ENCODE results near the gene ARHGEF12.

ARHGEF12 gene

DNA sequence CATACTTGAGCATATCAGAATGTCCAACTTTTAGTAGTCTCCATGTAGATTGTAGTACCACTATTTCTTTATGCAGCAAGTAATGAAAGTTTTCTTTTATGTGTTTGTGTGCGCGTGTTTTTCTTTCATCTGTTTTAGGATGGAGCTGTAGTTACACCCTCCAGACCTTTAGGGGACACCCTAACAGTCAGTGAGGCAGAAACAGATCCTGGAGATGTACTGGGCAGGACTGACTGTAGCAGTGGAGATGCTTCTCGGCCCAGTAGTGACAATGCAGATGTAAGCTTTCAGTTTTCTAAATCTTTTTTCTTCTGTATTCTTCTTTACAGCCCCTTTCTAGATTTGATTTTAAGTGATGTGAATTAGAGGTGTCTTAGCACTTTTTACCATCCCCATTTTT is 95.4 kb downstream of the ARHGEF12 start:
- DNase-seq, result peak; percentile 57

DNA sequence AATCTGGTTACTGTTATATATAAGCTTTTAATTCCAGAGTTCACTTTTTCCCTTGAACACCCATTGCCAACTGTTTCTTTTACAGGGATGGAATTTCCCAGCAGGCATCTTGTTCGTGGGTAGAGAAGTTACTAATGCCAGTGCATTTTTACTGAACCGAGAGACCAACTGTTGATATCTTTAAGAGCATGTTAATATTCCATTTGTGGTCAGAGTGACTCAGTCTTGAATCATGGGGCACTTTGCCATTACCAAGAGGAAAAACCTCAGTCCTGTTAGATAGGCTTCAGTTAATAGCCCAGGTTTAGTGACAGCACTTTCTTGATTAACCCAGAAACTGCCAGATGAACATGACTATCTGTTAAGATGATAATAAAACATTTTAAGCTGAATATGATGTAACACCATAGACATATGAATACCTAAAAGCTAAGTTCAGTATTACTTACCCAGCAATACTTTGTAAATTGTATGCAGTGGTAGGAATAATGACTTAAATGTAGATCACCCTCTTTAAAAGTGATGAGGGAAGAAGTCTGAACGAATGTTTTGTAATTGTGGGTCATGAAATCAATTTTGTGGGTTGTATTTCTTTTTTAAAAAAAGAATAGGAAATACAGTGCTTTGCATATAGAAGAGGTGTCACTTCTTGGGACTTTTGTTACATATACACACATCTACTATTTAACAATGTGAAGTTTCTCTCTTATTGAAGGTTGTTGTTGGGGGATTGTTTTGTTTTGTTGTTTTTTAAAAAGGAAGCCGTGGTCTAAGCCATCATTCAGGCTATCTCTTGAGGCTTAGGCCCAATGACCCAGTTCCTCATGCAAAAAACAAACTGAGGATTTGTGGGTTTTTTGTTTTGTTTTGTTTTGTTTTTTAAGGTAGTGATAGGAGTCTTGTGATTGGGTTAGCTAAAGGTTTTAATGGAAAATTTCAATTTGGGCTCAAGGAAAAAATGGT is 96.1 kb downstream of the ARHGEF12 start:
- peak; percentile 91 for DNase-seq

DNA sequence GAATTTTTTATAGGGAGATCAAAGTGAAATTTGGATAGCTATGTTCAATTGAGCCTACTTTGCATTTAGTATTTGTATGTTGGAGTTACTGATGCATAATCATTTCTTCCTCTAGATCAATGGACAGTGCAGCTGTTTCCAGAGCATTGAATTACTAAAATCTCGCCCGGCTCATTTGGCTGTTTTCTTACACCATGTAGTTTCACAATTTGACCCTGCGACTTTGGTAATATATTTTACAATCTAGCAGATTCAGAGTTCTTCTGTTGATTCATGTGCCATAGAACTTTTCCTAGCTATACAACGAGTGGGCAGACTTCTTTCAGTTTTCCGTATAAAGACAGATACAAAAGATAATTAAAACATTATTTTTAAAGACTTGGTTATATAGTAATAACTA is 105.4 kb downstream of the ARHGEF12 start:
- DNase-seq, result no peak

DNA sequence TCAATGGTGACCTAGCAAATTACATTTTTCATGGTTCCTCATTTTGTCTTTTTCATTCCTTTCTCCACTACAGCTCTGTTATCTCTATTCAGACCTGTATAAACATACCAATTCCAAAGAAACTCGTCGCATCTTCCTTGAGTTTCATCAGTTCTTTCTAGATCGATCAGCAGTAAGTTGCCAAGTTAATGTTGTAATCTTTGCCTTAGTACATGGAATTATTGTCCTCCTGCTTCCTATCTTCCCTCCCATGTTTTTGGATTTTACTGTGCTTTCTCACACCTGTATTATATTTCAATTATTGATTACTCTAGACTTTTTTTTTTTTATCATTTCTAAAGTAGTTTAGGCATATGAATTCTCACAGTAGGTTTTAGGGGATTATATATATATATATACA is 105.8 kb downstream of the ARHGEF12 start:
- no peak for DNase-seq

DNA sequence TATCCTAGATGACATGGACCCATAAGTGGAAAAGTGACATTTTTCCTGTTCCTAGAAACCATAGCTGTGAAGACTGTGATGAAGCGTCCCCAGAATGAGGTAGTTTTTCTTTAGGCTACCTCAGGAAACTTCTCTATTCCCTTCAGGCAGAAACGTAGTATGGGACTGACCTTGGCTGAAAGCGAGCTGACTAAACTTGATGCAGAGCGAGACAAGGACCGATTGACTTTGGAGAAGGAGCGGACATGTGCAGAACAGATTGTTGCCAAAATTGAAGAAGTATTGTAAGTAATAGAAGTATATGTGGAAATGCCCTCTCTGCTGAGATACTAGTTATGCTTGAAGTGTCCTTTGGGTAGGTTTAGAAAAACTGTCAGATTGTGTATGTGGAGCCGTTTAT is 110.6 kb downstream of the ARHGEF12 start:
- no peak for DNase-seq

DNA sequence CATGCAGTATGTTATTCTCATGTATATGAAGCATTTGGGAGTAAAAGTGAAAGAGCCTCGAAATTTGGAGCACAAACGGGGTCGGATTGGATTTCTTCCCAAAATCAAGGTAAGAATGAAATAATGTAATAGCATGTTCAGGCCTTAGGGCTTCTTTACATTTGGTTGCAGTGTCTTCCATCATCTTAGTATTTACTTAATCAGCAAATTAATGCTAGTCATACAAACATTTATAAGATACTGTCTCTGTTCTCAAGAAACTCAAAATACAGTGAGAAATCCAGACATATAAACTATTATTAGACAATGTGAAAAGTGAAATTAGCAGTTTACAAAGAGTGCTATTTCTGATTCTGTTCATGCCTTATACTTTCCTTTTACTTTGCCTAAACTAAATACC is 112.0 kb downstream of the ARHGEF12 start:
- no peak for DNase-seq

DNA sequence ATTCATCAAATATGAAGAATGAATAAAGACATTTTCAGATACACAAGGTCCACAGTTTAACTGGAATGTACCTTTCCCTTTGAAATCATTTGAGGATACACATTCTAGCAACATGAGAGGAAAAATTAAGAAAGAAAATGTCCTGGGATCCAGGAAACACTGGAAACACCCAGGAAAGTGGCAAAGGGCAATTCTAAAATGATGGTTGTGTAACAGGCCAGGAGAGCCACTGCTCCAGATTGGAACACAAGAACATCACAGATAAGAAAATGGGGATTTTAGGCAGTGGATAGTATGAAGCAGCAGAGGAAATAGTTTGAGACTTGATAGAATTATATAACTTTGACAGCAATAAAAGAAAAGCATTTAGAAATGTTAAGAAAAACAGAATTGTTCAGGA is 119.3 kb downstream of the ARHGEF12 start:
- no peak for DNase-seq

DNA sequence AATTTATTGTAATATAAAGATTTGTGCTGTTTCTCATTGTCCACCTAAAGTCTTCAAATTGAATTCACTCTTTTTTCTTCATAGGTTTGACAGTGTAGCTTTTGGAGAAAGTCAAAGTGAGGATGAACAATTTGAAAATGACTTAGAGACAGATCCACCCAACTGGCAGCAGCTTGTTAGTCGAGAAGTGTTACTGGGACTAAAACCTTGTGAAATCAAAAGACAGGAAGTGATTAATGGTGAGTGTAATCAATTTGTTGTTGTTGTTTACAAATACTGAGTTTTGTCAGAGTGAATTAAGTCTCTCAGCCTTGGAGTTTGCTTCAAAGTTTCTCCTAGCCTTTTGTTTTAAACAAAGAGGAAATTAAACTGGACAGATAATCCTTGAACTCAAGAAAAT is 121.8 kb downstream of the ARHGEF12 start:
- no peak for DNase-seq

DNA sequence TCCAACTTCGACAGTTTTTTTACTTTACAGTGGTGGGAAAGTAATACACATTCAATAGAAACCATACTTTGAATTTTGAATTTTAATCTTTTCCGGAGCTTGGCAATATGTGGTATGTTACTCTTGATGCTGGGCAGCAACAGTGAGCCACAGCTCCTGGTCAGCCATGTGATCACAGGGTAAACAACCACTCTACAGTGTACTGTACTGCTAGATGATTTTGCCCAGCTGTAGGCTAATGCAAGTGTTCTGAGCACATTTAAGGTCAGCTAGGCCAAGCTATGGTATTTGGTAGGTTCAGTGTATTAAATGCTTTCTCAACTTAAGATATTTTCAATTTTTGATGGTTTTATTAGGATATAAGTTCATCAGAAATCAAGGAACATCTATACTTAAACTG is 126.6 kb downstream of the ARHGEF12 start:
- no peak for DNase-seq

DNA sequence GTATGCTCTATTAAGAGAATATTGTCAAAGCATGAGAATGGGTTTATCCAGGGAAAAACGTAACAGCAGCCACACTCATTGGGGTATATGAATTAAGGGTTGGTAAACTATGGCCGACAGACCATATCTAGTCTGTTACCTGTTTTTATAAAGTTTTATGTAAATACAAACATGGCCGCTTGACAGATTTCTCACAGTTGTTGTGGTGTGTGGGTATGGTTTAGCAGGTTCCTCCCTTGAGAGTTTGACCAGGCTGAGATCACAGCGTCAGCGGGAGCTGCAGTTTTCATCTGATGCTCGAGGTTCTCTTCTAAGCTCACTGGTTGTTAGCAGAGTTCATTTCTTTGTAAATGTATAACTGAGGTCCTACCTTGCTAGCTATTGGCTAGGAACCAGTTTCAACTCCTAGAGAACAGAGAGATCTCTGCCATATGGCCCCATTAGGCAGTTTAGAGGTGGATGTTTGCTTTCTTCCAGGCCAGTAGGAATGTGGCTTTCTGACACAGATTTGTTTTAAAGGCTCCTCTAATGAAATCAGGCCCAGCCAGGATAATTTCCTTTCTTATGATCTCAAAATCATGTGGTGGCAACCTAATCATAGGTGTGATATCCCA is 129.8 kb downstream of the ARHGEF12 start:
- DNase-seq, result no peak

DNA sequence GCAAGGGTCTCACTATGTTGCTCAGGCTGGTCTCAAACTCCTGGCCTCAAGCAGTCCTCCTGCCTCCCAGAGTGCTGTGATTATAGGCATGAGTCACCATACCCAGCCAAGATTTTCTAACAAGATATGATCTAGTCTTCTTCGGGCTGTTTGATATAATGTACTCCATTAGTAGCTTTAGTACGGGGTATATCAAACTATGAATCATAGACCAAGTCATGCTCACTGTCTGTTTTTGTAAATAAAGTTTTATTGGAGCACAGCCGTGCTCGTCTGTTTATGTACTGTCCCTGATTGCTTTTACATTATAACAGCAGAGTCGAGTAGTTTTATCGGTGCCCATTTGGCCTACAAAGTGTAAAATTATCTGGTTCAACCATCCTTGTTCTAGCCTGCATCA is 131.4 kb downstream of the ARHGEF12 start:
- peak; percentile 6 for DNase-seq

DNA sequence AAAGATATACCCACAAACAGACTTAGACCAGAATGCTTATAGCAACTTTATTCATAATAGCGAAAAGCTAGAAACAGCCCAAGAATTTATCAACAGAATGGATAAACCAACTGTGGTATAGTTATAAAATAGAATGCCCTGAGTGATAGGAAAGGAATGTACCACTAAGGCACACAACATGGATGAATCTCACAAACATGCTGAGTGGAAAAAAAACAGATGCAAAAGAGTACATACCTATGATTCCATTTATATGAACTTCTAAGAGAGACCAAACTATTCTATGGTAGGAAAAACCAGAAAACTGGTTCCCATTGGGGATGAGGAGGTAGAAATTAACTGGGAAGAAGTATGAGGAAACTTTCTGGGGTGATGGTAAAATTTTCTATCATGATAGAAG is 134.9 kb downstream of the ARHGEF12 start:
- DNase-seq, result no peak

DNA sequence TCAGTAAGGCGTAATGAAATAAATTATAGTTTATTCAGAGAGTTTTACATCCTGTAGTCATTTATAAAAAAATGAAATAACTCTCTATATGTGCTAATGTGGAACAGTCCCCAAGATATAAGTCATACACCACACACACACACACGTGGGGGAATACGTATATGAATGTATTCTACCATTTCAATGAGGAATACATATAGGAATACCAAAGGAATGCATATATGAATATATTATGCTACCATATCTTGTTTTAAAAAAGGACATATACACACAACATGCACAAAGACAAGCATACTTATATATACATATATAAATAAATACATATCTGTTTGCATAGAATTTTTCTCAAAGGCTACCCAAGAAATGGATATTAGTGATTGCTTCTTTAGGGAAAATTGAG is 135.8 kb downstream of the ARHGEF12 start:
- no peak for DNase-seq

DNA sequence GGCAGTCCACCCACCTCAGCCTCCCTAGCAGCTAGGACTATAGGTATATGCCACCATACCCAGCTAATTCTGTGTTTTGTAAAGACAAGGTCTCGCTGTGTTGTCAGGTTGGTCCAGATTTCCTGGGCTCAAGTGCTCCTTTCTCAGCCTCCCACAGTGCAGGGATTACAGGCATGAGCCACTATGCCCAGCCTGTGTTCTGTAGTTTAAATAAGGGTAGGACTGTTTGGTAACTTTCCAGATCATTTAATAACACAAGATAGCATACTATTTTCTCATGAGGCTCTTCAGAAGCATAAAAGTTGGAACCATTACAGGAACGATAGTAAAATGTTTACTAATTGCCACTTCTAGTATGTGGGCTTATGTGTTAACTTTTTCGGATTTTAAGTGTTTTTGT is 137.3 kb downstream of the ARHGEF12 start:
- no peak for DNase-seq

DNA sequence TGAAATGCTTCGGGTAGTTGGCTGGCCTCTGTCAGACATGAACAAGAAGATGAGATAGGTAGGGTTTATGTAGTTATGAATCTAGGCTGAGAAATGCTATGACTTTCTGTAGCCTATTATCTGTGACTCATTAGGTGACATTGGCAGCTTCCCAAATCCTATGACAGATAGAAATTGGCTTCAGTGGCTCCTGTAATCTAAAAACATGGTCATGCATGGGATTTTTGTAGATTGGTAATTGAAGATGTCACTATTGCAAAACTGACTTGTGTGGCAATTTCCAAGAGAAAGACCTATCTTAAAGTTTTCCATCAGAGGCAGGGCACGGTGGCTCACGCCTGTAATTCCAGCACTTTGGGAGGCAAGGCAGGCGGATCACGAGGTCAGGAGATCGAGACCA is 145.9 kb downstream of the ARHGEF12 start:
- DNase-seq, result peak; percentile 37

DNA sequence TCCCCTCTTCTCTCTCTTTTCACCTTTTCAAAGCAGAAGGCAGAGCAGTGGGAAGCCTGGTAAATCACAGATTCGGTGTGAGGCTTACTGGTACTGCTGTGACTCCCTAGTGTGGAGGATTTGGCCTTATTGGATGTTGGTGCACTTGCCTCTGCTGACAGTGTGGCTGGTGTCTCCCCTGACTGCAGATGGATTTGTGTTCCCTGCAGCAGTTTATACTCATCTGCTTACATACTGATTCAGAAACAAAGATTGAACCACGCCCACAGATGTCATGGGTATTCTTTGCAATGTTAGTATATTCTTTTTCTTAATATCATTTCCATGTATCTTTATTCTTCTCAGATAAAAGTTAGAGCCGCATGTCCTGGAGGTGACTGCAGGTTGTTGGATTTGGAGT is 148.5 kb downstream of the ARHGEF12 start:
- no peak for DNase-seq

DNA sequence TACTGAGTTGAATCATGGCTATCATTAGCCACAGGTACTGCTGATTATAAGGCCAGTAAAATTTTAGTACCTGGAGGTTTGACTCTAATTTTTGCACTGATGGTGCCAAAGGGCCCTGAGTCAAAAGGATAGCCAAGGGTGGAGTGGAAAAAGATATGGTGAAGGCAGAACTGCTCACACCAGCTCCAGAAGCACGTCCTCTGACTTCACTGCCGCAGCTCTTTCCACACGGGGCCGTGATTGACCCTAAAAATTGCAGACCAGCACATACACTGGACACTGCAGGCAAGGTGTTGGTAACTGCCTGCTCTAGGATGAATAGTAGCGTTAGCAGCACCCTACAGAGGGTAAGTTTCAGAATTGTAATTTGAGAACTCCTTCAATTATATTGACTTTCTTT is 149.9 kb downstream of the ARHGEF12 start:
- DNase-seq, result no peak

DNA sequence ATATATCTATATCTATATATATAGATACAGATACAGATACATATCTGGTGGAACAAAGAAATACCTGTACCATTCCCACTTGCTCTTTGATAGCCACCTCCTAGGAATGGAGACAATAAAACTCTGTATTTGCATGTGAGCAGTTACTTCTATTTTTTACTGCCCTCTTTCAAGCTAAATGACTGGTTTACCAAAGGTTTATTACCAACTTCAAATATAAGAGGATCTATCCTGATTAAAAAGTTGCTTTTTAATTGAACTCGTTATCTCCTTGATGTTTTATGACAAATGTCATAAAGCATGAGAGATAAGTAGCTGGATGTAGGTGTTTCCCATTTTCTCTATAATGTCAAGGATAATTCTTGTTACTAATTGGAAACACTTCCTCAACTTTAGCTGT is 153.6 kb downstream of the ARHGEF12 start:
- no peak for DNase-seq

DNA sequence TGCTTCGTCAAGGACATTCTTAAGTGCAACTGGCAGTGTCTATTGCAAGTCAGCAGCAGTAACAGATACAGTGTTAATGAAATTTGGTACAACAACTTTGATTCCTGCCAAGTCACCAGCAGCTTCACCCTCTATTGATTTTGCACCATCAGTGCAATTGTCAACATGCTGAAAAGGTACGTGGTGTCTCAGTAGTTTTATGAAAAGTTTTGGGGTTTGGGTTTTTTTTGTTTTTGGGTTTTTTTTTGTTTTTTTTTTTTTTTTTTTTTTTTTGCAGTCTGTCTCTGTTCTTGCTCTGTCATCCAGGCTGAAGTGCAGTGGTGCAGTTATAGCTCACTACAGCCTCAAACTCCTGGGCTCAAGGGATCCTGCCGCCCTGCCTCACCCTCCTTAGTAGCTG is 156.3 kb downstream of the ARHGEF12 start:
- DNase-seq, result no peak

DNA sequence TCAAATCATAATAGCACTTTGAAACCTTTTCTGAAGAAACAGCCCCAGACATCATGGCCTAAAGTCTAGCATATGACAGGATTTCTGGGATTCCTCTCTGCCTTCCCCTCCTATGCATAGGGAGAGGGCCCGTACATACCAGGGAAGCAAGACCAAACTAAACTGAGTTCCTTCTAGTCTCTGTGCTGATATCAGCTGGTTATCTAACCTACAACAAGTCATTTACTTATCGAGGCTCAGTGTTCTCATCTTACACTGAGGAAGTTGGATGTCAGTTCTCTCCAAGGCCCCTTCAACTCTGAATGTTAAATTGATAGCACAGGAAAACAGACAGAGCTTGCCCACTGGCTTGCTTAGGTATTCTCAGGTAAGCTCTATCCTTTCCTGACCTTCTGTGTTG is 158.4 kb downstream of the ARHGEF12 start:
- DNase-seq, result no peak

DNA sequence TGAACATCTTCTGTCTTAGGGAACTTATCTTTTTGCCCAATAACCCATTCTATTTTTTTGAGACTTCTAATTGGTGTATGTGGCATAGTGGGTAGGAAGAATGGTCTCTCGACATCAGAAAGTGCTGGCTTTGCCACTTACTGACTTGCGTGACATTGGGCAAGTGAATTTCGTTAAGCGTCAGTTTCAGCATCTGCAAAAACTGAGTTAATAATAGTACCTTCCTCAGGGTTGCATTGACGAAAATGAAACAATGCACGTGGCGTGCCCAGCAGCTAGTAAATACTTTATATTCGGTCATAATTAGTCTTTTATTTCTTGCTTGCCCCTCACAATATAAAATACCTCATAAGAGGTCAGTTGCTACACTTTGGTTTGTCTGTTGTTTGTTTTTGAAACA is 162.9 kb downstream of the ARHGEF12 start:
- no peak for DNase-seq

DNA sequence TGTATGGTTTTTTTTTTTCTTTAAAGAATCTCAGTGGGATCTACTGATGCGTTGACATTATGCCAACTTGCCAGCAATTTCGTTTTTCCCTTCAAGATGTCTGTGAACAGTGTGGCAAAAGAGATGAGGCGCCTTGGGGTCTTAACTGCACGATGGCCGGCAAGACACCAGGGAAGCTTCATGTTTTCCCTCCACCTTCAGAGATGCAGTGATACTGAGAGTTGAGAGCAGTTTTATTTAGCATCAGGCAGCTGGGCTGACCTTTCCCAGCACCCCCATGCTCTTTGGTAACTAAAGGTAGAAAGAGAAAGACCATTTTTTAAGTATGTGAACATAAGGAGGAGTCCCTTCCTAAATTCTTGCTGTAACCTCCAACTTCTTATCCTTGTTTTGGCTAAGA is 163.6 kb downstream of the ARHGEF12 start:
- DNase-seq, result no peak

DNA sequence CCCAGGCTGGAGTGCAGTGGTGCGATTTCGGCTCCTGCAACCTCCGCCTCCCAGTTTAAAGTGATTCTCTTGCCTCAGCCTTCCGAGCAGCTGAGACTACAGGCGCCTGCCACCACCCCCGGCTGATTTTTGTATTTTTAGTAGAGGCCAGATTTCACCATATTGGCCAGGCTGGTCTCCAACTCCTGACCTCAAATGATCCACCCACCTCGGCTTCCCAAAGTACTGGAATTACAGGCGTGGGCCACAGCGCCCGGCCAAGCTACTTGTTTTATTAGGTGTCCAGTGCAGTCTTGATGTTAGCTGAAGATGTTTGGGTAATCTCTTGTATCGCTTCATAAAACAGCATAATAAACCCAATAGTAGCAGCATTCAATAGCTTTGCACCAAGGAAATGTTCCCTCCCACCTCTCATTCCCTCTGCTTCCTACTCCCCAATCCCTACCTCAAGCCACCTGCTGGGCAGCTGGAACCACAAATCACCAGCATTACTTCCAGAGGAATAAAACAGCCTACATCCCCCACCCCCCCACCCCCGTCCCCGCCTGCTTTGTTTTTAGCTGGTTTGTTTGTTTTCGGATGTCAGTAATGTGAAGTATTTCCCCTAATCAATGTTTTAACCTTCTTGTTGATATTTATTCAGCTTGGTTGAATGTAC is 164.3 kb downstream of the ARHGEF12 start:
- DNase-seq, result no peak

DNA sequence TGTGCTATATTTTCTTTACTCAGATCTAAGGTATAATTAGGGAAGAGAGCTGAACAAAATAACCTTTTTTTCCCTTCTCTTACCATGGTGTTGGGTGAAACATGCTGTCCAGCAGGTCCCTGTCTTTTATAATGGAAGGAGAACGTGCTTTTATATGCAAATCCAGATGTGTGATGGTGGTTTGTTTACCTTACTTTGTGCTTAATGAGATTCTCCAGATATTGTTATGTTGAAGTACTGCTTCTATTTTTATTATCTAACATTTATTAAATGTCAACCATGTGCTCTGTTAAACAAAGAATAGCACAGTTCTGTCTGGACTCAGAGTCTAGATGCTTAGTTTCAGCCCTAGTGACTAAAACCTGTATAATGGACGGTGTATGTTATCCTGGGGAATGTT is 165.2 kb downstream of the ARHGEF12 start:
- DNase-seq, result no peak

Measured in hematopoietic multipotent progenitor cell treated with erythropoietin and hydrocortisone succinate and interleukin-3 and kit ligand, for 4 days (in vitro differentiated cells).